IMR-90 (cell line): ENCODE data around the gene FCRL1. TPM values are rescaled to one million over a fixed set of nuclear protein-coding genes. Genes with fewer than 3 reads are reported as not detected.

Experiments used
- ATAC-seq: fragments of 200-7000 bp; cut with Tn5 transposase; 2 replicates; pipeline ENCODE4 v1.9.1; 2020; ENCODE audit warnings: low read depth, mild to moderate bottlenecking, moderate library complexity
- BruUV-seq: library from RNA; stranded (reverse); fragments of 400-500 nt; replicated peaks from 2 replicates; lab custom pipeline; 2021; lab: Mats Ljungman, UMichigan
- CTCF ChIA-PET: fragments of 300-600 bp; formaldehyde crosslinking; extraction: SDS; loops from one replicate; lab custom pipeline; 2021; ENCODE audit warnings: antibody characterized with exemption; lab: Yijun Ruan, JAX
- POLR2A ChIA-PET: fragments of 300-600 bp; sonication (Branson Sonifier 250); formaldehyde crosslinking; loops from one replicate; lab custom pipeline; 2022; ENCODE audit warnings: antibody characterized with exemption; ENCODE audit not compliant: unreplicated experiment; lab: Charles Lee
- DNase-seq: peaks from one replicate; pipeline ENCODE4 v3.0.0; 2013
- H2AFZ ChIP-seq: replicated peaks from 2 replicates; pipeline ENCODE3; 2013; ENCODE audit warnings: low read length, mild to moderate bottlenecking; ENCODE audit not compliant: poor library complexity
- H2AK5ac ChIP-seq: 2 replicates; pipeline ENCODE4 v1.6.1; 2013; ENCODE audit warnings: low read depth, low read length, inconsistent platforms
- H2AK9ac ChIP-seq: replicated peaks from 2 replicates; pipeline ENCODE3; 2013; ENCODE audit warnings: mild to moderate bottlenecking, low read depth, low read length, moderate library complexity; ENCODE audit not compliant: poor library complexity
- H2BK120ac ChIP-seq: 2 replicates; pipeline ENCODE4 v1.6.1; 2013; ENCODE audit warnings: low read depth, low read length, inconsistent platforms
- H2BK15ac ChIP-seq: 3 replicates; pipeline ENCODE4 v1.6.1; 2013; ENCODE audit warnings: low read depth, low read length, inconsistent platforms
- H2BK20ac ChIP-seq: 2 replicates; pipeline ENCODE4 v1.6.1; 2013; ENCODE audit warnings: low read depth, mild to moderate bottlenecking, inconsistent platforms, low read length, moderate library complexity
- H2BK5ac ChIP-seq: 2 replicates; pipeline ENCODE4 v1.6.1; 2013; ENCODE audit warnings: mild to moderate bottlenecking, low read depth, low read length, inconsistent platforms; ENCODE audit not compliant: poor library complexity, severe bottlenecking
- H3K14ac ChIP-seq: replicated peaks from 2 replicates; pipeline ENCODE4 v1.6.1; 2013; ENCODE audit warnings: low read depth, low read length, inconsistent platforms
- H3K18ac ChIP-seq: 2 replicates; pipeline ENCODE4 v1.6.1; 2013; ENCODE audit warnings: low read depth, low read length, control low read depth
- H3K23ac ChIP-seq: 2 replicates; pipeline ENCODE4 v1.6.1; 2013; ENCODE audit warnings: low read depth, low read length, inconsistent platforms
- H3K27ac ChIP-seq: 2 replicates; pipeline ENCODE4 v1.5.1; 2013; ENCODE audit warnings: mild to moderate bottlenecking, control low read depth, low read length; ENCODE audit not compliant: insufficient read depth
- H3K27me3 ChIP-seq: 2 replicates; pipeline ENCODE4 v1.6.1; 2013; ENCODE audit warnings: low read length; ENCODE audit not compliant: control insufficient read depth, insufficient read depth
- H3K36me3 ChIP-seq: 2 replicates; pipeline ENCODE4 v1.6.1; 2013; ENCODE audit warnings: low read length, mixed read lengths; ENCODE audit not compliant: control insufficient read depth, insufficient read depth
- H3K4ac ChIP-seq: 2 replicates; pipeline ENCODE4 v1.6.1; 2013; ENCODE audit warnings: low read depth, low read length, inconsistent platforms
- H3K4me1 ChIP-seq: 2 replicates; pipeline ENCODE4 v1.6.1; 2013; ENCODE audit warnings: low read length, mixed read lengths; ENCODE audit not compliant: control insufficient read depth, insufficient read depth
- H3K4me2 ChIP-seq: 2 replicates; pipeline ENCODE4 v1.6.1; 2013; ENCODE audit warnings: low read depth, mild to moderate bottlenecking, control low read depth, low read length, moderate library complexity
- H3K4me3 ChIP-seq: 2 replicates; pipeline ENCODE4 v1.5.1; 2013; ENCODE audit warnings: low read depth, mild to moderate bottlenecking, control low read depth, low read length, moderate library complexity; ENCODE audit not compliant: insufficient read depth
- H3K56ac ChIP-seq: 2 replicates; pipeline ENCODE4 v1.6.1; 2013; ENCODE audit warnings: low read length, inconsistent platforms; ENCODE audit not compliant: insufficient read depth; ENCODE audit errors: extremely low read depth
- H3K79me1 ChIP-seq, 2 experiments: 2 replicates each; pipeline ENCODE4 v1.6.1; 2013; ENCODE audit warnings: low read length in 2 of 2, inconsistent platforms in 1 of 2, low read depth in 1 of 2
- H3K9ac ChIP-seq: 2 replicates; pipeline ENCODE4 v1.6.1; 2013; ENCODE audit warnings: low read depth, low read length, control low read depth
- H3K9me1 ChIP-seq: 2 replicates; pipeline ENCODE4 v1.6.1; 2013; ENCODE audit warnings: low read length, inconsistent platforms; ENCODE audit not compliant: insufficient read depth
- H3K9me3 ChIP-seq: 2 replicates; pipeline ENCODE4 v1.6.1; 2013; ENCODE audit warnings: low read length; ENCODE audit not compliant: control insufficient read depth, insufficient read depth
- H4K20me1 ChIP-seq: 2 replicates; pipeline ENCODE4 v1.6.1; 2013; ENCODE audit warnings: low read length, inconsistent platforms; ENCODE audit not compliant: insufficient read depth
- H4K5ac ChIP-seq: 2 replicates; pipeline ENCODE4 v1.6.1; 2013; ENCODE audit warnings: mild to moderate bottlenecking, low read depth, low read length, control low read depth
- H4K8ac ChIP-seq, 2 experiments: 2 replicates each; pipeline ENCODE4 v1.6.1; 2013; ENCODE audit warnings: low read depth in 2 of 2, low read length in 2 of 2, control low read depth in 1 of 2, inconsistent platforms in 1 of 2
- H4K91ac ChIP-seq: 2 replicates; pipeline ENCODE4 v1.6.1; 2013; ENCODE audit warnings: low read depth, low read length, inconsistent platforms; ENCODE audit not compliant: insufficient read depth
- MAFK ChIP-seq: IDR thresholded peaks from 2 replicates; pipeline ENCODE4 v1.6.1; 2012; ENCODE audit warnings: low read depth, low read length, improper control_type of control experiment
- RAD21 ChIP-seq: IDR thresholded peaks from 2 replicates; pipeline ENCODE4 v1.6.1; 2012; ENCODE audit warnings: low read length, improper control_type of control experiment
- SMC3 ChIP-seq: fragments of 150-350 bp; IDR thresholded peaks from 2 replicates; pipeline ENCODE4 v1.6.1; 2016; ENCODE audit warnings: low read depth, mild to moderate bottlenecking, antibody characterized with exemption, low read length, moderate library complexity
- dilution Hi-C: fragments of 300-500 bp; cut with HindIII; formaldehyde crosslinking; loops from one replicate; pipeline ENCODE4 v1.14.3; 2018; ENCODE audit warnings: low sequenced_read_pairs; ENCODE audit not compliant: unreplicated experiment
- in situ Hi-C: fragments of 300-500 bp; cut with MboI; formaldehyde crosslinking; loops from 3 replicates; pipeline ENCODE4 v1.14.3; 2019; ENCODE audit warnings: low sequenced_read_pairs, inconsistent platforms, mixed read lengths
- intact Hi-C: fragments of 100-400 bp; cut with micrococcal nuclease; formaldehyde crosslinking; loops from 2 replicates; pipeline ENCODE4 v1.10.0; 2022
- polyA plus RNA-seq, 3 experiments: library from polyadenylated mRNA; depleted of rRNA; stranded (reverse); fragments of >200 nt; gene quantifications; 2 replicates each; pipeline ENCODE4 v1.2.3, GENCODE V29; 2012; ENCODE audit warnings: low replicate concordance in 1 of 3
- total RNA-seq: library from RNA; depleted of rRNA; stranded (reverse); fragments of >200 nt; gene quantifications from 2 replicates; pipeline ENCODE4 v1.2.3, GENCODE V29; 2012

Gene FCRL1
- total and polyA plus RNA-seq, 2 of the 4 experiments (the other 2 are of a cell fraction): not detected

- Histone ChIP-seq H2BK5ac (no peak overlapping the region), H4K20me1 (no peaks in the 10 kb centered on the region), H2BK120ac (no peak overlapping the region), H3K36me3 (no peaks in the 10 kb centered on the region), H3K14ac (no peak overlapping the region), H3K9ac (no peak overlapping the region), H3K9me1 (no peaks in the 10 kb centered on the region), H2BK15ac (no peak overlapping the region), H3K27ac (no peak overlapping the region), H2BK20ac (no peak overlapping the region), H3K9me3 (no peaks in the 10 kb centered on the region), H2AFZ (no peak overlapping the region), H3K4ac (no peak overlapping the region), H3K4me1 (no peaks in the 10 kb centered on the region), H3K79me1 (no peaks in the 10 kb centered on the region), H3K4me3 (no peak overlapping the region), H3K27me3 (no peaks in the 10 kb centered on the region), H4K5ac (no peak overlapping the region), H3K23ac (no peak overlapping the region), H2AK9ac (no peak overlapping the region), H3K18ac (no peak overlapping the region), H3K4me2 (no peak overlapping the region), H4K91ac (no peak overlapping the region), H3K56ac (no peak overlapping the region), H4K8ac (no peak overlapping the region), H2AK5ac (no peak overlapping the region)
- ChIA-PET POLR2A (no interaction called here), CTCF (no interaction called here)
- in situ Hi-C loops: no loop called here
- intact Hi-C loops: no loop called here
- TF ChIP-seq RAD21: no peak
- TF ChIP-seq MAFK: no peak
- TF ChIP-seq SMC3: no peak
- BruUV-seq: no TSS peak
- dilution Hi-C loops: no loop called here
- no peak for ATAC-seq
- no peak for DNase-seq
Observed at GRCh38 chr1:157838966-157839365, 19.0 kb upstream of the FCRL1 start.
